Nucleus accumbens (tissue), 56 donors: Measurements from ENCODE around the gene CNNM2.
"Not testable (repeated sequence)": the region's sequence is repeated elsewhere in the genome, so short reads cannot be mapped to it uniquely, and the experiment has no call there.

Source experiments
- DNase-seq, 56 donors: peaks; one replicate each; lab custom pipeline; 2025; lab: John Stamatoyannopoulos, UW

The CNNM2 gene

GRCh38 chr10:102919992-102920739, 2.1 kb downstream of the CNNM2 start:
- peak in 2 of 56 donors; percentile 3 to 19 for DNase-seq

DNA sequence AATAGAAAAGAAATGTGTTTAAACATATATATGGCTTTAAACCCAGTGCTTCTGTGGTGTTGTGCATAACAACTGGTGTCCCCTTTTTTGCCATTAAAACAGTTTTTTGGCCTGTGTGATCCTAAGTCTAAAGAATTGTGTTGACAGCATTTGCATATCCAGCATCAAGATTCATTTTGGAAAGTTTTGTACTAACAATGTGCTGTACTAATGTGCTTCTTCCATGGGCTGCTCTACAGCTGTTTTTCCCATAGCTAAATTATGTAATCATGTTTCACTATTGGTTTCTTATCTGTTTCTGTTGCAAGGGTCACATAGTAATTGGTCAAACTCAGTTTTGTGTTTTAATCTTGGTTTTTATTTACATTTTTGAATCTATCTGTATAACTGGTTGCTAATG, 5.5 kb downstream of the CNNM2 start:
- no peak for DNase-seq

GRCh38 chr10:102926842-102927241, 8.7 kb downstream of the CNNM2 start:
- DNase-seq, result no peak

DNA sequence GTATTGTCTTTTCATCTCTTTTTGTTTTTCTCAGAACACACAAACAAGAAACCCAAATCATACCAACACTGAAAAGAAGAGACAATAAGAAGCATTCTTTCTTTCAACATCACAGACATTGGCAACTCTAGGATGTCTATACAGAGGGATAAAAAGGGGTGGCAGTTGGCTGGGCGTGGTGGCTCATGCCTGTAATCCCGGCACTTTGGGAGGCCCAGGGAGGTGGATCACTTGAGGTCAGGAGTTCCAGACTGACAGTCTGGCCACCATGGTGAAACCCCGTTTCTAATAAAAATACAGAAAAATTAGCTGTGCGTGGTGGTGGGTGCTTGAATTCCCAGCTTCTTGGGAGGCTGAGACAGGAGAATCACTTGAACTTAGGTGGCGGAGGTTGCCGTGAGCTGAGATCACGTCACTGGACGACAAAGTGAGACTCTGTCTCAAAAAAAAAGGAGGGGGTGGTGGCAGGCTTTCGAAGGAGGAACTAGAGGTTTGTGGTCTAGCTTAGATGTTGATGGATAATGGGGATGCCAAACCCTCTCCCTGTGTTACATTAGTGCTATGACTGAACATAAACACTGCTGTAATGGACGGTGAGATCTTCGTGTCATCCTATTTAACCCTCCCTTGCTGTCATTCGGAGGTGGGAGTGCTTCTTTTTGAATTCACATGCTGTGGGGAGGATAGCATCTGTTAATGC, 9.4 kb downstream of the CNNM2 start:
- no peak for DNase-seq

DNA sequence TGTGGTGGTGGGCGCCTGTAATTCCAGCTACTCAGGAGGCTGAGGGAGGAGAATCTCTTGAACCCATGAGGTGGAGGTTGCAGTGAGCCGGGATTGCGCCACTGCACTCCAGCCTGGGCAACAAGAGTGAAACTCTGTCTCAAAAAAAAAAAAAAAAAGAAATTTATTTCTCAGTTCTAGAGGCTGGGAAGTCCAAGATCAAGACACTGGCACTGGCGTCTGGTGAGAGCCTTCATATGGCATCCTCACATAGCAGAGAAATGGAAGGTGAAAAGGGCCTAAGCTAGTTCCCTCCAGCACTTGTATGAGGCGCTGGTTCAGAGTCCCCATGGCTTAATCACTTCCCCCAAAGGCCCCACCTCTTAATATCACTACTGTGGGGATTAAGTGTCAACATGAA, 10.3 kb downstream of the CNNM2 start:
- not testable (repeated sequence) for DNase-seq

DNA sequence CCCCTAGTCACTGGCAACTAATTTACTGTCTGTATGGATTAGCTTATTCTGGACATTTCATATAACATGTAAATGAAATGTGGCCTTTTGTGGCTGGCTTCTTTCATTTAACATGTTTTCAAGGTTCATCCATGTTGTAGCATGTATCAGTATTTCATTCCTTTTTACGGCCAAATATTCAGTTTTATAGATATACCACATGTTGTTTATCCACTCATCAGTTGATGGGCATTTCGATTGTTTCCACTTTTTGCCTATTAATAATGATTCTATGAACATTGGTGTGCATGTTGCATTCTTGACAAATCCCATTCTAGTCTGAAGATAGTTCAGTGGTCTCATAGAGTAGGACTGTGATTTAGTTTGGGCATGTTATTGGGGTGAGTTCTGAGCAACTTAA, 12.6 kb downstream of the CNNM2 start:
- DNase-seq, result no peak

GRCh38 chr10:102931643-102932042, 13.5 kb downstream of the CNNM2 start:
- no peak for DNase-seq

GRCh38 chr10:102935505-102935904, 17.4 kb downstream of the CNNM2 start:
- no peak for DNase-seq

- DNase-seq, result no peak
These were observed 18.0 kb downstream of the CNNM2 start for GRCh38 chr10:102935939-102936605.

GRCh38 chr10:102941401-102941800, 23.3 kb downstream of the CNNM2 start:
- DNase-seq, result no peak

GRCh38 chr10:102945449-102945848, 27.4 kb downstream of the CNNM2 start:
- DNase-seq, result no peak

DNA sequence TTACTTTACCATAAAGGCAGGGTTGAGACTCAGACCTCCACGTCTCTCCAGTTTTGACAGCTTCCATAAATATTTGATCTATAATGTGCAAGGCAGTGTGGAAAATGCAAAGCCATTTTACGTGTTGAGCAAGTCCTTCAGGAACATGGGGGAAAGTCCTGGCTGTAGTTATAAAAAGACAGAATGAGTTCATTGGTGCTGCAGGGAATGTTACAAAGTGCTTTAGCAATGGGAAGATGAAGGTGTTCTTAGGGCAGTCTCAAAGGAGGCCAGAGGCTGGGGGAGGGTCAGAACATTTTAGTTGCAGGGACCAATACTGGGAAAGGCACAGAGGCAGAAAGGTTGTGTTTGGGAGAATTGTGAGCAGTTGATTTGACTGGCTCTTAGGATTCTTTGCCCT, 27.9 kb downstream of the CNNM2 start:
- no peak for DNase-seq

DNA sequence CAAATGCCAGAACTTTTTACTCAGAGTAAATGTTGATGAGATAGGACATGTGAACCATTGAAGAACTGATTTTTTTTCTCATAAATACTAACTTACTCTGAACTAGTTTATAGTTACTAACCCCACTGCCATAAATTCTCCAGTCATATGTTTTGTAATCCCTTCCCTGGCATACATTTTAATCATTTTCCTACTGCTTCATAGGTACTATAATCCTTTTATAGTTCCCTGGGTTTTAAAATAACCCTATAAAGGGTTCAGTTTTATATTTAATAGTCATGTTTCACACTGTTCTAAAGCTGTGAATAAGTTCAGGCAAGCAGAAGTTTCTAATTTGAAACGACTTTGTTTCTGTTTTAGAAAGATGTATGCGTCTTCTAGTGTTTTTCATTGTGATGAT, 28.9 kb downstream of the CNNM2 start:
- DNase-seq, result no peak

- DNase-seq, result peak in 16 of 56 donors; percentile 3 to 56 (median 23)
These were observed 30.1 kb downstream of the CNNM2 start for GRCh38 chr10:102948176-102948575.

DNA sequence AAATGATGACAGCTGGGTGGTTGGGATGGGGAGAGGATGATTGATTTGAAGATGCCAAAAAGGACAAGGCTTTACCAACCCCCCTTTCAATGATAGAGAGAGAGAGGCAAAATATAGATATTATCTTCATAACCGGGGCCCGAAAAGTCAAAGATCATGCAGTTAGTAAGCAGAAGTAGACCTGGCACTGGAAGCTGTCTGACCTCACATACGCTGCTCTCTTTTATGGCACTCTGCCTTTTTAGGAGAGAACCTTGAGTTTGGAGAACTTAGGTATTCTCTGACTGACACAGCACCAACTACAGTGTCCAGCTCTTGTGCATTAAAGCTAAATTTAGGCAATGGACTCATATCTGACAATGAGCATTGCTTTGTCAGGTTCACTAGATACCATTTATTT, 30.7 kb downstream of the CNNM2 start:
- DNase-seq, result no peak

DNA sequence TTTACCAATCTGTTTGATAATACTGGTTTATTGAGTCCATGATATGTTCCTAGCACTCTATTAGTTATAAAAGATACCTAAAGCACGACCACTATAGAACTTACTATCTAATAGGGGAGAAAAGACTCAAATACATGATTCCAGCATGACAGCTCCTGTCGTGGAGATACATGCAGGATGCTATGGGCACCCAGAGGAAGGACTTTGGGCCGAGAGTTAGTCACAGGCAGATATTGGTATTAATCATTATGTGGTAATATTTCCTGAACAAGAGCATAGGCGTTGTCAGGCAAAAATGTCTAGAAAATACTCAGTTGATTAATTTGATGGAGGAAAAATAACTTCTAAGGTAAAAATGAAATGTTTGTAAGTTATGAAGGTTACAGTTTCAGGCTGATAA, 31.8 kb downstream of the CNNM2 start:
- DNase-seq, result no peak

- no peak for DNase-seq
These were observed 33.2 kb downstream of the CNNM2 start for GRCh38 chr10:102951316-102951715.

- no peak for DNase-seq
These were observed 41.3 kb downstream of the CNNM2 start for GRCh38 chr10:102959360-102959759.

DNA sequence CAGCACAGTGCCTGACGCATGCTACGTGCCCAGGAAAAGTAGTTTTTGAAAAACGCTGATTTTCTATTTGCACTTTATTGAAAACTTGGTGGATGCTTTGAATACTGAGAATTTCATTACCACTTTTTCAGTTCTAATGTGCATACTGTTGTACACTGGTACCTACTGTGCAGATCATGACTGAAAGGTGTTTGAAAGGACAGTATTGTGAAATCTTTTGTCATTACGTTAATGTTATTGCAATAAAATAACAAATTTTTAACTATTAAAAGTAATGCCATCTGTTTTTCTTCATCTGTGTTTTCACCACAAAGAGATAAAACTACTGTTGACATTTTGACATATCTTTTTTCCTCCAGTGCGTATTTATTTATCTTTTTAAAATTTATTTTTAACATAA, 42.1 kb downstream of the CNNM2 start:
- DNase-seq, result no peak

- DNase-seq, result no peak
These were observed 44.2 kb downstream of the CNNM2 start for GRCh38 chr10:102962267-102962666.

DNA sequence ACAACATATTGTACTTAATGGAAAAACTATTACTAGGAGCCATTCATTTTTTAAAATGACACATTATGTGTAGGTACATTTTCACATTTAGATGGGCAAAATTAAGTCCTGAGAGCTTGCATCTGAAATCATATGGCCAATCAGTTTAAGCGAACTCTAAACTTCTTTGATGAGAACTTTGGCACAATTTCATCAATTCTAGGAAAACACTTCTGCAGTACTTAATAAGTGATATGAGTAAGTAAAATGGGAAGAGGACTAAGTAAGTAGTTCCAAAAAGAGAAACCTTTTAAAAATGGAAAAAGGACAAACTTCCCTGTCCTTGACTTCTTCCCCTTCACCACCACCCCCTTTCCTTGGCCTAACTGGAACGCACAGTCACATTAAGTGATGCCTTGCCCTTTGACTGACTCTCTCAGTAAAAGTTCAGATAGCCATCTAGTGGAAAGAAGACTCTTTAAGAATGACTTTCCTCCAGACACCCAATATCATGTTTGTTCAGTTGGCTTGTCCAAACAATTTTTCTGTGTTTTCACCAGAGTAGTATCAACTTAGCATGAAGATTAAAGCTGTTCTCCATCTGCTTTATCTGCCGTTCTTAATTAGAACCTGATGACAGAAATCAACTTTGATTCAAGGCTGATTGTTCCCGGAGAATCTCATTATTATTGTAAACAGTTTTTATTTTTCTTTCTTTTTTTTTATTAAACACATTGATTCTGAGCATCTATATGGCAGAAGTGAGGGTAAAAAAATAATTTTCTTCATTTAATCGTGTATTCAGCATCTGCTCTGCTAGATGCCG, 45.1 kb downstream of the CNNM2 start:
- DNase-seq, result no peak
